Measurements from ENCODE around the gene IGF2R. TPM values are rescaled to one million over a fixed set of nuclear protein-coding genes. Genes with fewer than 3 reads are reported as not detected.

The IGF2R gene
- total RNA-seq, 2 experiments from 2014 or later, result 57.4 to 59.8 TPM

- peaks cover 4% of the 10 kb centered on the region for H3K9me3 Mint-ChIP-seq (ENCODE audit: insufficient read depth)
- H3K27ac Mint-ChIP-seq, result no peak overlapping the region
- H3K4me1 Mint-ChIP-seq (ENCODE audit: low read depth), result peaks cover 8% of the 10 kb centered on the region
- H3K4me3 Mint-ChIP-seq, result no peak overlapping the region
- peaks cover 14% of the 10 kb centered on the region for H3K27me3 Mint-ChIP-seq (ENCODE audit: low read depth)
- CTCF ChIA-PET, result interaction anchor here (0.9 to 1.1 kb wide), 2 partner anchors 150 to 190 kb away, joined by 3 read pairs; no protein-coding TSS in a partner anchor
- DNase-seq (peak; percentile 63), ATAC-seq (peak; percentile 76)
- POLR2A ChIA-PET, result no interaction called here
- H3K36me3 Mint-ChIP-seq (ENCODE audit: low read depth), result peaks cover 2% of the 10 kb centered on the region
Measured at GRCh38 chr6:159941286-159942113, 27.4 kb upstream of the IGF2R start.

DNA sequence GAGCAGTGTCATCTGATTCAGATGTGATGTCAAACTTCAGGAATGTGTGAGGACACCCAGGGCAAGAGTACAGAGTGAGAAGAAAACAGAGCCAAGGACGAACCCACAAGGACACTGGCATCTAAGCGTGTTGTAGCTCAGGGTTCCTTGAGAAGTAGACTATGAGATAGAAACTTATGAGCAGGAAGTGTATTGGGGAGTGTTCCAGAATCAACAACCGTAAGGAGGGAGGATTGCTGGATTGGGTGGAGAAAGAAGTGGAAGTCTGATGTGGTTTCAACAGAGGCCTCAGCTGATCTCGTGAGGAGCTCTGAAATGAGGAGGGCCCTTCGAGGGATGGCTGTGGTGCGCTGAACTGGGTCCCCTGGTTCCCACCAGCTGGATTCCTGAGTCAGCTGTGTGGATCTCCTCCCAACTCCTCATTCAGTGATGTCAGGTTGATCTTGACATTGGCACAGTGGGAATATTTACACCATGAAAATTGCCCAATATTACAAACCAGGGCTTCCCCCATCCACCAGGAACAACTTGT is 25.7 kb upstream of the IGF2R start:
- Mint-ChIP-seq H3K36me3 (ENCODE audit: low read depth) (peaks cover 2% of the 10 kb centered on the region), H3K4me3 (no peak overlapping the region), H3K27me3 (ENCODE audit: low read depth) (peaks cover 13% of the 10 kb centered on the region), H3K27ac (no peak overlapping the region), H3K9me3 (ENCODE audit: insufficient read depth) (peaks cover 4% of the 10 kb centered on the region), H3K4me1 (ENCODE audit: low read depth) (peaks cover 8% of the 10 kb centered on the region)
- DNase-seq (no peak), ATAC-seq (no peak)
- ChIA-PET CTCF (interaction anchor here (1.1 to 1.4 kb wide), 3 partner anchors 10 to 252 kb away, joined by 3 to 5 read pairs (median 3); no protein-coding TSS in a partner anchor), POLR2A (no interaction called here)

DNA sequence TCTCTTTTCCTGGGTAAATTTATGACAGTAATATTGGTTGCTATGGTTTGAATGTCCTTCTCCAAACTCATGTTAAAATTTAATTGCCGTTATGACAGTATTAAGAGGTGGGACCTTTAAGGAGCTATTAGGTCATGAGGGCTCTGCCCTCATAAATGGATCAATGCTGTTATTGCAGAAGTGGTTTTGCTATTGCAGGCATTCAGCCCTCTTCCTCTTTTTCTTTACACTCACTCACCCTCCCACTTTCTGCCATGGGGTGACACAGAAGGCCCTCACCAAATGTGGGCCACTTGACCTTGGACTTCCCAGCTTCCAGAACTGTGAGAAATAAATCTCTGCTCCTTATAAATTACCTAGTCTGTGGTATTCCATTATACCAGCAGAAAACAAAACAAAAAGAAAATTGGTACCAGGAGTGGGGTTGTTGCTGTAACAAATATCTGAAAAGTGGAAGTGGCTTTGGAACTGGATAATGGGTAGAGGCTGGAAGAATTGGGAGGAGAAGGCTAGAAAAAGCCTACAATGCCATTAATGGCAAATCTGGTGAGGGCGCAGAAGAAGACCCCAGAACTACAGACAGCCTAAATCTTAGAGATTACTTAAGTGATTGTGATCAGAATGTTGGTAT is 24.8 kb upstream of the IGF2R start:
- ChIA-PET CTCF (interaction anchor here (1.1 to 1.4 kb wide), 3 partner anchors 9 to 253 kb away, joined by 3 to 5 read pairs (median 3); no protein-coding TSS in a partner anchor), POLR2A (no interaction called here)
- DNase-seq, result no peak
- H3K27me3 Mint-ChIP-seq (ENCODE audit: low read depth), result peaks cover 13% of the 10 kb centered on the region
- H3K4me3 Mint-ChIP-seq, result no peak overlapping the region
- H3K4me1 Mint-ChIP-seq (ENCODE audit: low read depth), result peaks cover 8% of the 10 kb centered on the region
- peaks cover 4% of the 10 kb centered on the region for H3K9me3 Mint-ChIP-seq (ENCODE audit: insufficient read depth)
- no peak for ATAC-seq
- no peak overlapping the region for H3K27ac Mint-ChIP-seq
- peaks cover 2% of the 10 kb centered on the region for H3K36me3 Mint-ChIP-seq (ENCODE audit: low read depth)

DNA sequence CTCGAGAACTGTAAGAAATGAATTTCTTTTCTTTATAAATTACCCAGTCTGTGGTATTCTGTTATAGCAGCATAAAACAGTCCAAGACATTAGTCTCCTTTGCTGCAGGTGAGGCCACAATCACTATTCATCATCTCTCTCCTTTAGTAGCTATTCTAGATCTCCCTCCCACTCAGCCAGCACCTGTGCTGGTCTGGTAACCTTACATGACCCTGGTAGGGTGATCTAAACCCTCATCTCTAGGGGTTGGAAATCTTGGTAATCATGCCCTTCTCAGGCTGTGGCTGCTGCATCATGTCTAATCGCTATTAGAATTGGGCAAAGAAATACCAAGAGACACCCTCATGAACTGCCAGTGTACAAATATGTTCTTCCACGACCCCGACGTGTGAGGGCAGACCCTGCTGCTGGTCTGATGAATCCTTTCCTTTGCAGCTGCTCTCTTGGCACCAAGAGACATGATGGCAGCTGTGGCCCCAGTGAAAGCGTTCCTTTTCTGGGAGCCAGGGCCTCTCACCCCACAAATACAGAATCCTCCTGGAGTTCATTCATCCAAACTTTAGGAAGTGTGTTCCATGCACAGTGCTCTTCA is 23.0 kb upstream of the IGF2R start:
- no peak overlapping the region for H3K4me3 Mint-ChIP-seq
- POLR2A ChIA-PET, result no interaction called here
- H3K36me3 Mint-ChIP-seq (ENCODE audit: low read depth), result peaks cover 2% of the 10 kb centered on the region
- DNase-seq (no peak), ATAC-seq (no peak)
- H3K27me3 Mint-ChIP-seq (ENCODE audit: low read depth), result peaks cover 13% of the 10 kb centered on the region
- H3K27ac Mint-ChIP-seq, result no peak overlapping the region
- peaks cover 8% of the 10 kb centered on the region for H3K4me1 Mint-ChIP-seq (ENCODE audit: low read depth)
- peaks cover 4% of the 10 kb centered on the region for H3K9me3 Mint-ChIP-seq (ENCODE audit: insufficient read depth)
- CTCF ChIA-PET, result no interaction called here

- CTCF ChIA-PET, result no interaction called here
- Mint-ChIP-seq H3K27ac (no peak overlapping the region), H3K4me1 (ENCODE audit: low read depth) (peaks cover 2% of the 10 kb centered on the region), H3K9me3 (ENCODE audit: insufficient read depth) (peaks cover 4% of the 10 kb centered on the region), H3K4me3 (no peak overlapping the region), H3K36me3 (ENCODE audit: low read depth) (peaks cover 2% of the 10 kb centered on the region), H3K27me3 (ENCODE audit: low read depth) (peaks cover 11% of the 10 kb centered on the region)
- POLR2A ChIA-PET, result no interaction called here
- DNase-seq (no peak), ATAC-seq (no peak)
Measured at GRCh38 chr6:159946912-159947311, 22.0 kb upstream of the IGF2R start.

DNA sequence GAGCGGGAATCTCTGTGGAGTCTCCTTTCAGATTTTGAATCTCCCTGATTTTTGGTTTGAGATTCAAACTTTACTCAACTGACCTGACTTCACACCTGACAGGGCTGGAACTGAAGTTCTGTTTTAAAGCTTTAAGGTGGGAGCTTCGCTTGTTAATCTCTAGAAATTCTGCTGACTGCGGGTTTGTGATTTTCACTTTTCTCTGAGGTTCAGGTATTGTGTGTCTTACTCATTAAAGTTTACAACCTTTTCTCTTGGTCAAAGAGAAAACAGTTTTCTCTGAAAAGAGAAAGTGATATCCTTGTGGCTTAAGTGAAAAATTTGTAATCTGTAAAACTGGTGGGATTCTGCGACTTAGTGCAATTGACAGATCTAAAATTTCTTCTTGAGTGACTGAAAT is 20.7 kb upstream of the IGF2R start:
- ATAC-seq (no peak), DNase-seq (no peak)
- H3K27me3 Mint-ChIP-seq (ENCODE audit: low read depth), result peaks cover 8% of the 10 kb centered on the region
- H3K27ac Mint-ChIP-seq, result no peak overlapping the region
- H3K36me3 Mint-ChIP-seq (ENCODE audit: low read depth), result peaks cover 2% of the 10 kb centered on the region
- H3K4me1 Mint-ChIP-seq (ENCODE audit: low read depth), result no peaks in the 10 kb centered on the region
- peaks cover 4% of the 10 kb centered on the region for H3K9me3 Mint-ChIP-seq (ENCODE audit: insufficient read depth)
- no peak overlapping the region for H3K4me3 Mint-ChIP-seq
- POLR2A ChIA-PET, result no interaction called here
- CTCF ChIA-PET, result no interaction called here

GRCh38 chr6:159951772-159952171 is 17.1 kb upstream of the IGF2R start:
- Mint-ChIP-seq H3K27me3 (ENCODE audit: low read depth) (peaks cover 10% of the 10 kb centered on the region), H3K4me1 (ENCODE audit: low read depth) (no peaks in the 10 kb centered on the region), H3K27ac (no peak overlapping the region), H3K4me3 (no peak overlapping the region), H3K36me3 (ENCODE audit: low read depth) (no peaks in the 10 kb centered on the region), H3K9me3 (ENCODE audit: insufficient read depth) (no peaks in the 10 kb centered on the region)
- DNase-seq (no peak), ATAC-seq (no peak)
- POLR2A ChIA-PET, result interaction anchor here (0.6 kb wide), 1 partner anchor 268 kb away, joined by 4 read pairs; no protein-coding TSS in a partner anchor
- CTCF ChIA-PET, result interaction anchor here (1.3 kb wide), 1 partner anchor 71 kb away, joined by 3 read pairs; no protein-coding TSS in a partner anchor

GRCh38 chr6:159952289-159953005 is 16.4 kb upstream of the IGF2R start:
- H3K4me1 Mint-ChIP-seq (ENCODE audit: low read depth), result no peaks in the 10 kb centered on the region
- CTCF ChIA-PET, result interaction anchor here (1.3 to 1.4 kb wide), 2 partner anchors 9 to 71 kb away, joined by 3 read pairs; no protein-coding TSS in a partner anchor

DNA sequence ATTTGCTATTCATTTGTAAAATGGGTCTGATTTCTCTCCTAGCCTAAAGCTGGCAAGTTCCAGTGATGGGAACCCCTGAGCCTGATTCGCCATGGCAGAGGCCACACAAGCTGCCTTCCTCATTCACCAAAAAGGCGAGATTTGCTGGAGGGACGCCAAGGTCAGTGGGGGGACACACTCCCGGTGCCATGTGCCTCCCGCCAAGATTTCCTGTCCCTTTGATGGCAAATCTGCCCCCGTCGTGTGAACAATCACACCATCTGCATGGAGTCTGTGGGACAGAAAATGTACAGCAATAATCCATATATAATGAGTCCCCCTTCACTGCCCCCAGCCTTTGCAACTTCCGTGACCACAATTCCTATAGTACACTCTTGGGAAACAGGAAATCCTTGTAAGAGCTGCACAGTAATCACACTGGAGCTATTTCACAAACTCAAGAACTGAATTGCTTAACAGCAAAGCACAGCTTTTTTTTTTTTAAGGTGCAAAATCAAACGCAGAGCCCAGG is 15.7 kb upstream of the IGF2R start:
- Mint-ChIP-seq H3K4me3 (no peak overlapping the region), H3K36me3 (ENCODE audit: low read depth) (no peaks in the 10 kb centered on the region), H3K4me1 (ENCODE audit: low read depth) (no peaks in the 10 kb centered on the region), H3K9me3 (ENCODE audit: insufficient read depth) (no peaks in the 10 kb centered on the region), H3K27ac (no peak overlapping the region), H3K27me3 (ENCODE audit: low read depth) (peaks cover 10% of the 10 kb centered on the region)
- ATAC-seq (no peak), DNase-seq (no peak)
- POLR2A ChIA-PET, result interaction anchor here (0.6 kb wide), 1 partner anchor 1054 kb away, joined by 4 read pairs; no protein-coding TSS in a partner anchor
- CTCF ChIA-PET, result interaction anchor here (1.3 to 1.4 kb wide), 2 partner anchors 10 to 72 kb away, joined by 3 read pairs; no protein-coding TSS in a partner anchor

More at GRCh38 chr6:159952289-159953005, 16.4 kb upstream of the IGF2R start:
- DNase-seq (no peak), ATAC-seq (no peak)
- Mint-ChIP-seq H3K36me3 (ENCODE audit: low read depth) (no peaks in the 10 kb centered on the region), H3K4me3 (no peak overlapping the region), H3K27me3 (ENCODE audit: low read depth) (peaks cover 10% of the 10 kb centered on the region), H3K9me3 (ENCODE audit: insufficient read depth) (no peaks in the 10 kb centered on the region), H3K27ac (no peak overlapping the region)
- POLR2A ChIA-PET, result interaction anchor here (0.6 kb wide), 1 partner anchor 269 kb away, joined by 4 read pairs; no protein-coding TSS in a partner anchor

GRCh38 chr6:159955945-159956361 is 12.9 kb upstream of the IGF2R start:
- H3K9me3 Mint-ChIP-seq (ENCODE audit: insufficient read depth), result no peaks in the 10 kb centered on the region
- no peak overlapping the region for H3K27ac Mint-ChIP-seq
- POLR2A ChIA-PET, result interaction anchor here (1.5 kb wide), 1 partner anchor 12 kb away, joined by 5 read pairs; no protein-coding TSS in a partner anchor
- CTCF ChIA-PET, result interaction anchor here (0.6 kb wide), 2 partner anchors 18 to 167 kb away, joined by 3 read pairs; partner anchors contain the start of gene TCP1
- H3K4me1 Mint-ChIP-seq (ENCODE audit: low read depth), result no peaks in the 10 kb centered on the region
- ATAC-seq (no peak), DNase-seq (no peak)
- no peaks in the 10 kb centered on the region for H3K36me3 Mint-ChIP-seq (ENCODE audit: low read depth)
- peaks cover 5% of the 10 kb centered on the region for H3K27me3 Mint-ChIP-seq (ENCODE audit: low read depth)
- no peak overlapping the region for H3K4me3 Mint-ChIP-seq
